Sigmoid colon (tissue), 7 donors: ENCODE measurements around the gene MSX1. TPM values are rescaled to one million over a fixed set of nuclear protein-coding genes. Genes with fewer than 3 reads are reported as not detected.
A peak's percentile ranks its signal among the peaks of the same experiment; 100 is the strongest.

Experiments used
- DNase-seq: peaks from one replicate; pipeline ENCODE4 v3.0.0-alpha.2; 2019
- H3K27ac ChIP-seq, 4 donors: fragments of 200-600 bp; sonication (generic); one replicate each; pipeline ENCODE4 v1.5.1; 2016 to 2019; ENCODE audit warnings: mild to moderate bottlenecking in 1 of 4
- H3K27me3 ChIP-seq, 3 donors: fragments of 200-600 bp; sonication (generic); one replicate each; pipeline ENCODE4 v1.5.1; 2019; ENCODE audit warnings: mild to moderate bottlenecking in 1 of 3
- H3K36me3 ChIP-seq, 4 donors: fragments of 200-600 bp; sonication (generic); one replicate each; pipeline ENCODE4 v1.5.1; 2016 to 2019
- H3K4me1 ChIP-seq, 4 donors: fragments of 200-600 bp; sonication (generic); one replicate each; pipeline ENCODE4 v1.5.1; 2017 to 2019
- H3K4me3 ChIP-seq, 4 donors: fragments of 200-600 bp; sonication (generic); one replicate each; pipeline ENCODE4 v1.5.1; 2017 to 2019; ENCODE audit warnings: mild to moderate bottlenecking in 2 of 4, moderate library complexity in 1 of 4
- H3K9me3 ChIP-seq, 4 donors: fragments of 200-600 bp in 3 of 4; sonication (generic) in 3 of 4; one replicate each; pipeline versions ENCODE4 v1.5.1 to v1.6.1; 2013 to 2019
- CTCF ChIP-seq, 4 experiments: fragments of 450-650 bp in 3 of 4; fragments of 200-600 bp in 1 of 4; IDR thresholded peaks; one replicate each; pipeline ENCODE4 v1.5.1; 2016 to 2019; ENCODE audit warnings: antibody characterized with exemption in 4 of 4, mild to moderate bottlenecking in 3 of 4, moderate library complexity in 2 of 4
- EP300 ChIP-seq, 4 donors: sonication (generic); formaldehyde crosslinking; IDR thresholded peaks; one replicate each; pipeline ENCODE4 v1.6.1; 2017; ENCODE audit warnings: antibody characterized with exemption in 4 of 4
- POLR2A ChIP-seq, 2 donors: fragments of 450-650 bp; IDR thresholded peaks; one replicate each; pipeline ENCODE4 v1.6.1; 2016; ENCODE audit warnings: antibody characterized with exemption in 2 of 2, mild to moderate bottlenecking in 2 of 2, moderate library complexity in 2 of 2
- POLR2AphosphoS5 ChIP-seq, 4 donors: sonication (generic); formaldehyde crosslinking; IDR thresholded peaks; one replicate each; pipeline ENCODE4 v1.6.1; 2017; ENCODE audit warnings: antibody characterized with exemption in 4 of 4
- WGBS, 2 donors: extraction: QIAGEN DNeasy Blood & Tissue Kit; methylation state at CpG; one replicate each; pipeline ENCODE4 v1.1.7; 2013; 5-methylcytosine and 5-hydroxymethylcytosine counted together
- intact Hi-C: fragments of 100-400 bp; cut with DNase I; formaldehyde crosslinking; loops from one replicate; pipeline ENCODE4 v1.15.1; 2023
- polyA plus RNA-seq, 3 donors: library from polyadenylated mRNA; stranded (reverse); fragments of 200-250 nt; gene quantifications; one replicate each; pipeline ENCODE4 v1.2.3, GENCODE V29; 2013
- total RNA-seq, 4 donors: library from RNA; depleted of rRNA; stranded (reverse); fragments of >200 nt; gene quantifications; one replicate each; pipeline ENCODE4 v1.1.0, GENCODE V29; 2016
- donor health status: healthy with polysubstance abuse.
- donor health status: Bipolar disorder and iron deficiency.
- donor health status: healthy.

Gene MSX1
- total and polyA plus RNA-seq, 7 donors, result 0.45 to 7.2 (median 0.99) TPM; not detected in 1

- Histone ChIP-seq H3K27me3 (peaks cover 66 to 100% (median 96%) of the 10 kb centered on the region in 3 donors), H3K27ac (no peak overlapping the region), H3K9me3 (no peaks in the 10 kb centered on the region), H3K4me1 (peaks cover 0 to 52% (median 39%) of the 10 kb centered on the region in 4 donors), H3K4me3 (no peak overlapping the region), H3K36me3 (no peaks in the 10 kb centered on the region)
- WGBS, 2 donors, result 18 to 33% methylated on average over 24 of the region's 24 CpGs
- intact Hi-C loops, result no loop called here
- peak; percentile 40 for DNase-seq
- TF ChIP-seq CTCF (IDR thresholded peaks at IDR 0.05) (no peak), POLR2A (IDR thresholded peaks at IDR 0.05) (no peak), POLR2AphosphoS5 (IDR thresholded peaks at IDR 0.05) (no peak), EP300 (IDR thresholded peaks at IDR 0.05) (no peak)
Observed at GRCh38 chr4:4853921-4854648, 5.4 kb upstream of the MSX1 start.

GRCh38 chr4:4854649-4855295 lies 4.7 kb upstream of the MSX1 start:
- peaks cover 66 to 98% (median 91%) of the 10 kb centered on the region in 3 donors for H3K27me3 ChIP-seq
- no peaks in the 10 kb centered on the region for H3K9me3 ChIP-seq
- no peak overlapping the region for H3K27ac ChIP-seq
- WGBS, 2 donors, result 5 to 9% methylated on average over 31 of the region's 31 CpGs
- no peak overlapping the region for H3K4me3 ChIP-seq
- TF ChIP-seq POLR2A (IDR thresholded peaks at IDR 0.05), result no peak
- TF ChIP-seq POLR2AphosphoS5 (IDR thresholded peaks at IDR 0.05), result no peak
- no peak for TF ChIP-seq EP300 (IDR thresholded peaks at IDR 0.05)
- no peak for TF ChIP-seq CTCF (IDR thresholded peaks at IDR 0.05)
- peak; percentile 50 for DNase-seq
- H3K4me1 ChIP-seq, result peaks cover 0 to 56% (median 45%) of the 10 kb centered on the region in 4 donors
- intact Hi-C loops, result no loop called here
- no peaks in the 10 kb centered on the region for H3K36me3 ChIP-seq

- peaks cover 0 to 63% (median 52%) of the 10 kb centered on the region in 4 donors for H3K4me1 ChIP-seq
- no peak overlapping the region for H3K4me3 ChIP-seq
- TF ChIP-seq POLR2AphosphoS5 (IDR thresholded peaks at IDR 0.05) (no peak), CTCF (IDR thresholded peaks at IDR 0.05) (no peak), EP300 (IDR thresholded peaks at IDR 0.05) (no peak), POLR2A (IDR thresholded peaks at IDR 0.05) (no peak)
- peaks cover 72 to 98% (median 92%) of the 10 kb centered on the region in 3 donors for H3K27me3 ChIP-seq
- 5 to 6% methylated on average over 33 of the region's 33 CpGs for WGBS, 2 donors
- no peaks in the 10 kb centered on the region for H3K36me3 ChIP-seq
- intact Hi-C loops, result no loop called here
- DNase-seq, result no peak
- H3K27ac ChIP-seq, result no peak overlapping the region
- H3K9me3 ChIP-seq, result no peaks in the 10 kb centered on the region
Observed at GRCh38 chr4:4855301-4856070, 4.0 kb upstream of the MSX1 start.

- peak; percentile 45 for DNase-seq
- Histone ChIP-seq H3K27ac (no peak overlapping the region), H3K4me3 (peak overlapping the region in 3 of 4 donors; percentile 2 to 26 (median 14)), H3K36me3 (no peaks in the 10 kb centered on the region), H3K27me3 (peaks cover 78 to 98% (median 92%) of the 10 kb centered on the region in 3 donors), H3K4me1 (peaks cover 0 to 72% (median 61%) of the 10 kb centered on the region in 4 donors), H3K9me3 (no peaks in the 10 kb centered on the region)
- WGBS, 2 donors, result 1 to 2% methylated on average over 61 of the region's 61 CpGs
- intact Hi-C loops, result no loop called here
- TF ChIP-seq POLR2AphosphoS5 (IDR thresholded peaks at IDR 0.05) (peak in 1 of 4 donors; percentile 12), CTCF (IDR thresholded peaks at IDR 0.05) (no peak)
Observed at GRCh38 chr4:4856071-4857000, 3.1 kb upstream of the MSX1 start.
